ENCODE measurements around the gene NR3C2.

Gene NR3C2

GRCh38 chr4:148210661-148211060 is 231.6 kb downstream of the NR3C2 start:
- DNase-seq (no peak), ATAC-seq (ENCODE audit: insufficient read depth, low read depth) (no peak)
- TF ChIP-seq EZH2 (IDR thresholded peaks at IDR 0.05; ENCODE audit: borderline replicate concordance, low read depth, low read length, severe bottlenecking) = no peak
- no peak for TF ChIP-seq CTCF (IDR thresholded peaks at IDR 0.05; ENCODE audit: borderline replicate concordance, extremely low read depth, low read length, poor library complexity, severe bottlenecking)
- Histone ChIP-seq H3K79me2 (ENCODE audit: insufficient read depth, low read length) (no peaks in the 10 kb centered on the region), H3K4me1 (ENCODE audit: insufficient read depth, low read length) (no peaks in the 10 kb centered on the region), H3K27me3 (ENCODE audit: insufficient read depth, low read length, poor library complexity) (no peaks in the 10 kb centered on the region), H4K20me1 (ENCODE audit: insufficient read depth, low read length) (no peaks in the 10 kb centered on the region), H3K4me3 (ENCODE audit: low read depth in 1 of 2, low read length in 2 of 2) (no peak overlapping the region), H3K27ac (ENCODE audit: low read length) (no peak overlapping the region), H3K9ac (ENCODE audit: low read depth, low read length) (no peak overlapping the region), H3K9me3 (ENCODE audit: insufficient read depth, low read length, severe bottlenecking) (no peaks in the 10 kb centered on the region), H3K4me2 (ENCODE audit: insufficient read depth, low read length) (no peak overlapping the region), H3K36me3 (ENCODE audit: insufficient read depth, low read length) (no peaks in the 10 kb centered on the region), H2AFZ (ENCODE audit: low read depth, low read length) (no peak overlapping the region)

DNA sequence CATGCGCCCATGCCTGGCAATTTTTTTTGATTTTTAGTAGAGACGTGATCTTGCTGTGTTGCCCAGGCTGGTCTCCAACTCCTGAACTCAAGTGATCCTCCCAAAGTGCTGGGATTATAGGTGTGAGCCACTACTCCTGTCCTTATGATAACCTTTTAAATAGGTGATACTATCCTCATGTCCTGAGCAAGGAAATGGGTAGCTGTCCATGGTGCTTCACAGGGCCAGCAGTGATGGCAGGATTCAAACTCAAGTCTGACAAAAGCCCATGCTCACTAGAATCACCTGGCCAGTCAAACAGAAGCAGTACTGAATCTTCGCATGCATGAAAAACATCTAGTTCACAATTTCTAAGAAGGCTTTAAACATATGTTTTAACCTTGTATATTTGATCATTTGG is 235.1 kb downstream of the NR3C2 start:
- ATAC-seq (ENCODE audit: insufficient read depth, low read depth) = no peak
- Histone ChIP-seq H3K4me3 (ENCODE audit: low read depth in 1 of 2, low read length in 2 of 2) (no peak overlapping the region), H3K36me3 (ENCODE audit: insufficient read depth, low read length) (no peaks in the 10 kb centered on the region), H3K27me3 (ENCODE audit: insufficient read depth, low read length, poor library complexity) (no peaks in the 10 kb centered on the region), H3K4me2 (ENCODE audit: insufficient read depth, low read length) (no peak overlapping the region), H3K79me2 (ENCODE audit: insufficient read depth, low read length) (no peaks in the 10 kb centered on the region), H2AFZ (ENCODE audit: low read depth, low read length) (no peak overlapping the region), H4K20me1 (ENCODE audit: insufficient read depth, low read length) (no peaks in the 10 kb centered on the region), H3K4me1 (ENCODE audit: insufficient read depth, low read length) (no peaks in the 10 kb centered on the region), H3K9ac (ENCODE audit: low read depth, low read length) (no peak overlapping the region), H3K27ac (ENCODE audit: low read length) (no peak overlapping the region), H3K9me3 (ENCODE audit: insufficient read depth, low read length, severe bottlenecking) (no peaks in the 10 kb centered on the region)
- no peak for TF ChIP-seq EZH2 (IDR thresholded peaks at IDR 0.05; ENCODE audit: borderline replicate concordance, low read depth, low read length, severe bottlenecking)
- TF ChIP-seq CTCF (IDR thresholded peaks at IDR 0.05; ENCODE audit: borderline replicate concordance, extremely low read depth, low read length, poor library complexity, severe bottlenecking) = no peak
- DNase-seq = no peak

- no peak for TF ChIP-seq CTCF (IDR thresholded peaks at IDR 0.05; ENCODE audit: borderline replicate concordance, extremely low read depth, low read length, poor library complexity, severe bottlenecking)
- no peak for TF ChIP-seq EZH2 (IDR thresholded peaks at IDR 0.05; ENCODE audit: borderline replicate concordance, low read depth, low read length, severe bottlenecking)
- H3K4me1 ChIP-seq (ENCODE audit: insufficient read depth, low read length) = no peaks in the 10 kb centered on the region
- no peaks in the 10 kb centered on the region for H3K9me3 ChIP-seq (ENCODE audit: insufficient read depth, low read length, severe bottlenecking)
- H3K27me3 ChIP-seq (ENCODE audit: insufficient read depth, low read length, poor library complexity) = no peaks in the 10 kb centered on the region
- H4K20me1 ChIP-seq (ENCODE audit: insufficient read depth, low read length) = no peaks in the 10 kb centered on the region
- DNase-seq = no peak
- no peak overlapping the region for H3K4me2 ChIP-seq (ENCODE audit: insufficient read depth, low read length)
- no peak overlapping the region for H3K9ac ChIP-seq (ENCODE audit: low read depth, low read length)
- H3K27ac ChIP-seq (ENCODE audit: low read length) = no peak overlapping the region
- no peaks in the 10 kb centered on the region for H3K79me2 ChIP-seq (ENCODE audit: insufficient read depth, low read length)
- no peak overlapping the region for H2AFZ ChIP-seq (ENCODE audit: low read depth, low read length)
- no peak overlapping the region for H3K4me3 ChIP-seq (ENCODE audit: low read depth in 1 of 2, low read length in 2 of 2)
- H3K36me3 ChIP-seq (ENCODE audit: insufficient read depth, low read length) = no peaks in the 10 kb centered on the region
- ATAC-seq (ENCODE audit: insufficient read depth, low read depth) = no peak
Observed at GRCh38 chr4:148205476-148205875, 236.7 kb downstream of the NR3C2 start.

- no peak for TF ChIP-seq EZH2 (IDR thresholded peaks at IDR 0.05; ENCODE audit: borderline replicate concordance, low read depth, low read length, severe bottlenecking)
- no peak for TF ChIP-seq CTCF (IDR thresholded peaks at IDR 0.05; ENCODE audit: borderline replicate concordance, extremely low read depth, low read length, poor library complexity, severe bottlenecking)
- no peaks in the 10 kb centered on the region for H3K4me1 ChIP-seq (ENCODE audit: insufficient read depth, low read length)
- no peaks in the 10 kb centered on the region for H3K79me2 ChIP-seq (ENCODE audit: insufficient read depth, low read length)
- no peak overlapping the region for H3K9ac ChIP-seq (ENCODE audit: low read depth, low read length)
- no peaks in the 10 kb centered on the region for H3K9me3 ChIP-seq (ENCODE audit: insufficient read depth, low read length, severe bottlenecking)
- no peak overlapping the region for H3K4me3 ChIP-seq (ENCODE audit: low read depth in 1 of 2, low read length in 2 of 2)
- H3K27ac ChIP-seq (ENCODE audit: low read length) = no peak overlapping the region
- no peaks in the 10 kb centered on the region for H3K27me3 ChIP-seq (ENCODE audit: insufficient read depth, low read length, poor library complexity)
- H3K36me3 ChIP-seq (ENCODE audit: insufficient read depth, low read length) = no peaks in the 10 kb centered on the region
- no peak overlapping the region for H3K4me2 ChIP-seq (ENCODE audit: insufficient read depth, low read length)
- no peak overlapping the region for H2AFZ ChIP-seq (ENCODE audit: low read depth, low read length)
- DNase-seq = no peak
- no peak for ATAC-seq (ENCODE audit: insufficient read depth, low read depth)
- no peaks in the 10 kb centered on the region for H4K20me1 ChIP-seq (ENCODE audit: insufficient read depth, low read length)
Observed at GRCh38 chr4:148204892-148205291, 237.3 kb downstream of the NR3C2 start.
